Testis (tissue), 3 donors: ENCODE results near the gene ABHD17A. TPM values are rescaled to one million over a fixed set of nuclear protein-coding genes. Genes with fewer than 3 reads are reported as not detected.

Experiments
- DNase-seq: peaks from one replicate; pipeline ENCODE4 v3.0.0-alpha.2; 2019
- H3K27ac ChIP-seq, 2 donors: fragments of 200-600 bp; sonication (generic); one replicate each; pipeline ENCODE4 v1.5.1; 2019
- H3K27me3 ChIP-seq: fragments of 200-600 bp; sonication (generic); one replicate; pipeline ENCODE4 v1.5.1; 2019
- H3K36me3 ChIP-seq: fragments of 200-600 bp; sonication (generic); one replicate; pipeline ENCODE4 v1.5.1; 2017; ENCODE audit warnings: low read depth; ENCODE audit errors: missing control alignments
- H3K4me1 ChIP-seq: fragments of 200-600 bp; sonication (generic); one replicate; pipeline ENCODE4 v1.5.1; 2019
- H3K4me3 ChIP-seq, 2 donors: fragments of 200-600 bp; sonication (generic); one replicate each; pipeline ENCODE4 v1.5.1; 2017 to 2019
- H3K9me3 ChIP-seq: fragments of 200-600 bp; sonication (generic); one replicate; pipeline ENCODE4 v1.5.1; 2017
- POLR2A ChIP-seq: fragments of 450-650 bp; IDR thresholded peaks from one replicate; pipeline ENCODE4 v1.6.1; 2017; ENCODE audit warnings: antibody characterized with exemption, mild to moderate bottlenecking, moderate library complexity
- WGBS, 2 donors: methylation state at CpG; one replicate each; pipeline ENCODE4 v1.1.5; 2018; 5-methylcytosine and 5-hydroxymethylcytosine counted together
- intact Hi-C: fragments of 100-400 bp; cut with DNase I; formaldehyde crosslinking; loops from one replicate; pipeline ENCODE4 v1.15.1; 2023; ENCODE audit warnings: low total_unique reads
- polyA plus RNA-seq: library from polyadenylated mRNA; stranded (reverse); fragments of 350-450 nt; fragmentation: Illumina TruSeq; extraction: RNeasy Lipid Tissue Mini Kit (QIAGEN cat#74804); gene quantifications from one replicate; pipeline ENCODE4 v1.2.3, GENCODE V29; 2014; ENCODE audit warnings: low read depth, low replicate concordance; ENCODE audit not compliant: insufficient read depth
- total RNA-seq, 2 donors: library from RNA; depleted of rRNA; stranded (reverse); fragments of >200 nt; gene quantifications; one replicate each; pipeline ENCODE4 v1.2.3, GENCODE V29; 2016
- TF ChIP-seq, protein P1 (sequence below), 3 experiments: fragments of 450-650 bp in 2 of 3; fragments of 200-600 bp in 1 of 3; sonication (generic) in 1 of 3; IDR thresholded peaks; one replicate each; pipeline ENCODE4 v1.5.1; 2016 to 2019; ENCODE audit warnings: antibody characterized with exemption in 3 of 3, mild to moderate bottlenecking in 2 of 3, moderate library complexity in 1 of 3

The ABHD17A gene
- total and polyA plus RNA-seq, 3 donors from 2014 or later, result 51.1 to 140 (median 127) TPM

DNA sequence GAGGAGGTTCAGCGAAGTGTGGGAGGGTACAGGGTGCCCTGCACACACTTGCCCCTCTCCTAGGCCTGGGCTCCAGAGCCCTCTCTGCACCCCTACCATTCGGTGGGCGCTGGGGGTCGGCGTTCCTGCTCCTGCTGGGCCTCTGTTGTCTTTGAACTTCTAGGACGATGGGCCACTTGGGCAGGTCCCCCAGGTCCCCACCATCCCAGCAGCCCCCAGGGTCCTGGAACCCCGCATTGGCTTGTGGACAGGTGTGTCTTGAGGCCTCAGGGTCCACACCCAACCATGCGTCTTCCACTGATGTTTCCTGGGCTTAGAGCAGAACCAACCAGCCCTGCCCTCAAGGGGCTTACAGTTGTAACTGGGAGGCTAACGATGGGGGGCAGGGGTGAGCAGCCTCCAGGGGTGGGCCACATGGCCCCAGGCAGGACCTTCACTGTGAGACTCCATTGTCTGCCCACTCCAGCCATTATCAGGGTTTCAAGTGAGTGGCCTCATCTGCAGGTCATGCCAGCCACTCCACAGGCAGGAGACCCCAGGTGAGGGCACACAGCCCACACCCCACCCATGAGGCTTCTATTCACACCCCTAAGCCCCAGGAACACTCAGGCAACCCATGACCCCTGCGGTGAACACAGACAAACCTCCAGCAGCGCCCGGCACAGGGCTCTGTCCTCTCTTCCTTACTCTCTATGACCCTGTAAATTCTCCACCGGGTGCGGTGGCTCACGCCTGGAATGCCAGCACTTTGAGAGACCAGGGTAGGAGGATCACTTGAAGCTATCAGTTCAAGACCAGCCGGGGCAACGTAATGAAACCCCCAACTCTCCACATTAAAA is 19.9 kb downstream of the ABHD17A start:
- intact Hi-C loops, result no loop called here
- Histone ChIP-seq H3K27ac (peak overlapping the region; percentile 73 to 80), H3K27me3 (no peaks in the 10 kb centered on the region), H3K4me3 (peak overlapping the region in 1 of 2 donors; percentile 87), H3K9me3 (no peaks in the 10 kb centered on the region), H3K36me3 (no peaks in the 10 kb centered on the region), H3K4me1 (peaks cover 23% of the 10 kb centered on the region)
- no peak for DNase-seq
- WGBS, 2 donors, result 70 to 75% methylated on average over 14 to 17 of the region's 17 CpGs
- TF ChIP-seq POLR2A, result no peak
- TF ChIP-seq, protein P1, sequence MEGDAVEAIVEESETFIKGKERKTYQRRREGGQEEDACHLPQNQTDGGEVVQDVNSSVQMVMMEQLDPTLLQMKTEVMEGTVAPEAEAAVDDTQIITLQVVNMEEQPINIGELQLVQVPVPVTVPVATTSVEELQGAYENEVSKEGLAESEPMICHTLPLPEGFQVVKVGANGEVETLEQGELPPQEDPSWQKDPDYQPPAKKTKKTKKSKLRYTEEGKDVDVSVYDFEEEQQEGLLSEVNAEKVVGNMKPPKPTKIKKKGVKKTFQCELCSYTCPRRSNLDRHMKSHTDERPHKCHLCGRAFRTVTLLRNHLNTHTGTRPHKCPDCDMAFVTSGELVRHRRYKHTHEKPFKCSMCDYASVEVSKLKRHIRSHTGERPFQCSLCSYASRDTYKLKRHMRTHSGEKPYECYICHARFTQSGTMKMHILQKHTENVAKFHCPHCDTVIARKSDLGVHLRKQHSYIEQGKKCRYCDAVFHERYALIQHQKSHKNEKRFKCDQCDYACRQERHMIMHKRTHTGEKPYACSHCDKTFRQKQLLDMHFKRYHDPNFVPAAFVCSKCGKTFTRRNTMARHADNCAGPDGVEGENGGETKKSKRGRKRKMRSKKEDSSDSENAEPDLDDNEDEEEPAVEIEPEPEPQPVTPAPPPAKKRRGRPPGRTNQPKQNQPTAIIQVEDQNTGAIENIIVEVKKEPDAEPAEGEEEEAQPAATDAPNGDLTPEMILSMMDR (IDR thresholded peaks at IDR 0.05), result no peak

DNA sequence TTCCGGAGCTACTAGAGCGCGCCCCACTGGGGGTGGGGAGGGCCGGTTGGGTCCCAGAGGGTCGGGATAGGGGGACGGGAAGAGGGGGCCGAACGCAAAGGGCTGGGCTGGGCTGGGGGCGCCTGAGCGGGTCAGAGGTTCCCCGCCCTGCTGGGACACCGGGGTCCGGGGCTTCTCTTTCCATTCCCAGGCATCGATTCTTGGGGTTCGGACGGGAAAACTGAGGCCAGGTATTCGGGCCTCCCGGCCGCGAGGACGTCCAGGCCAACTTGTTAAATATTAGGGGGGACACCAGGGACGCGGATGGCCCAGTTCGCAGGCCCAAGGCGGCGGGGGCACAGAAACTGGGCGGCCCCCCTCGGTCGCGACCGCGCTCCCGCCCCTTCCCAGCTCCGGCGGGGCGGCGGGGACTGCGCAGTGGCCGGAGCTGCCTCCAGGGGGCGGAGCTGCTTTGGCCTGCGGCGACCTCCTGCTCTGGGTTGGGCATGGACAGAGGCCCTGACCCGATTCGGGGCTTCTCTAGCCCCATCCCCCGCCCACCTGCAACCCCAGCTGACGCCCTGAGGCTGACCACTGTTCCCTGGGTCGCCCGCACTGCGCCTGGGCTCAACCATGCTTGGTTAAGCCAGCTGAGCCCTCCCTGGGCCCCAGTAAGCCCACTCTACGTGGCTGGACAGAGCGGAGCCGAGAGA is 20.7 kb downstream of the ABHD17A start:
- peaks cover 31% of the 10 kb centered on the region for H3K4me1 ChIP-seq
- no peaks in the 10 kb centered on the region for H3K9me3 ChIP-seq
- no peaks in the 10 kb centered on the region for H3K36me3 ChIP-seq
- WGBS, 2 donors, result 3 to 9% methylated on average over 24 to 49 of the region's 52 CpGs
- TF ChIP-seq, protein P1 (IDR thresholded peaks at IDR 0.05), result peak; percentile 66 to 79 (median 72)
- TF ChIP-seq POLR2A, result no peak
- H3K27me3 ChIP-seq, result no peaks in the 10 kb centered on the region
- peak overlapping the region; percentile 63 to 87 for H3K4me3 ChIP-seq
- peak overlapping the region; percentile 73 to 80 for H3K27ac ChIP-seq
- peak; percentile 70 for DNase-seq
- intact Hi-C loops, result no loop called here

DNA sequence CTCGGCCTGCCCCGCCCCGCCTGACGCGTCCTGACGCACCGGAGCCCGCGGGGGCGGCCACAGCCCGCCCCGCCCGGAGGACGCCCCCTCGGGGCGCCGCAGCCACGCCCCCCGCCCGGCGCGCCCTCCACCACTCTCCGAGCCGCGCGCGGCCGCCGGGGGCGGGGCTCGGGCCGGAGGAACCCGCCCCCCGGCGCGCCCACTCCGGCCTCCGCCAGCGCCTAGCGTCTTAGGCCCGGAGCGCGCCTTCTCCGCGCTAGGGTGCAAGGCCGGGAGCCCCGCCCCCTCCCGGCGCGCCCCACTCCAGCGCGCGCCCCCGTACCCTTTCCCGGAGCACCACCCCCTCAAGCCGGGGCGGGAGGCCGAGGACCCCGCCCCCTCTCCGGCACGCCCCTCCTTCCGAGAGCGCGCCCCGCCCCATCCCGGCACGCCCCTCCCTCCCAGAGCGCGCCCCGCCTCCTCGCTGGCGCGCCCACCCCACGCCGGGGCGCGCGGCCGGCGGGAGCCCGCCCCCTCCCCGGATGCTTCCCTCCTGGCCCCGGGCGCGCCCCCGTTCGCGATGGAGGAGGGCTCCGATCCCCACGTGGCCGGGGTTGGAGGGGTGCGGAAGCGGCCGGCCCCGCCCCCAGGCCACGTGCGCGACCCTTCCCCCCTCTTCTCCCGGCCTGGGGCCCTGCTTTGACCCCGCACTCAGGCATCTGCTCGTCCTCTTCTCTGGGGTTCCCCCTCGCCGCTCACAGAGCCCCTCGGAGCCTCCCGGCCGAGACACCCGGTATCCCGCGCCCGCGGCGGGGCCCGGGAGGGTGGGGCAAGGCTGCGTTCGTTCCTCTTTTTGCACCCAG is 21.4 kb downstream of the ABHD17A start:
- intact Hi-C loops, result no loop called here

DNA sequence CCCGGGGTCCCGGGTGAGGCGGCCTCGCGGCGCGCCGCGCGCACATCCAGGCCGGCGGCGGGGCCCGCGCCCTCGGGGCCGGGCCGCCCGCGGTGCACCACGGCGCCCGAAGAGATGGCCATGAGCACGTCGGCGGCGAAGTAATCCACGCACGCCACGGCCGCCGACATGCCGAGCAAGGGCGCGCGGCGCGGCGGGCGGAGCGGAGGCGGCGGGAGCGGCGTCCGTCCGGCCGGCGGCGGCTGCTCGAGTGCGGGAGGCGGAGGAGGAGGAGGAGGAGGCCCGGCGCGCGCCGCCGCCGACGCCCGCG is 22.0 kb downstream of the ABHD17A start, which contains the start of gene KLF16:
KLF16 (minus strand) TSS at position 252 of the 310 bp plus-strand sequence; CDS start at position 170, 82 bp downstream.
- no CpG with 5 or more reads among the region's 63 CpGs for WGBS, 2 donors
- H3K36me3 ChIP-seq, result no peaks in the 10 kb centered on the region
- H3K9me3 ChIP-seq, result no peaks in the 10 kb centered on the region
- no peak for TF ChIP-seq POLR2A
- TF ChIP-seq, protein P1 (IDR thresholded peaks at IDR 0.05), result no peak
- peaks cover 40% of the 10 kb centered on the region for H3K4me1 ChIP-seq
- H3K27me3 ChIP-seq, result no peaks in the 10 kb centered on the region
- peak within 1 kb of the TSS; percentile 64 to 87 for H3K4me3 ChIP-seq
- DNase-seq, result no peak
- H3K27ac ChIP-seq, result peak within 1 kb of the TSS; percentile 73 to 80
- intact Hi-C loops, result no loop called here

More for the DNA sequence above, 21.4 kb downstream of the ABHD17A start:
- Histone ChIP-seq H3K4me3 (peak overlapping the region; percentile 63 to 87), H3K4me1 (peaks cover 38% of the 10 kb centered on the region), H3K27me3 (no peaks in the 10 kb centered on the region), H3K27ac (peak overlapping the region; percentile 73 to 80), H3K9me3 (no peaks in the 10 kb centered on the region), H3K36me3 (no peaks in the 10 kb centered on the region)
- no peak for TF ChIP-seq POLR2A
- TF ChIP-seq, protein P1 (IDR thresholded peaks at IDR 0.05), result no peak
- 1% methylated on average over 73 of the region's 115 CpGs; no CpG with 5 or more reads in 1 of the 2 donors for WGBS, 2 donors
- peak; percentile 92 for DNase-seq
